HEK293 (cell line): Measurements from ENCODE around the gene BTG2.

Source experiments
- CTCF ChIA-PET: fragments of 350-600 bp; formaldehyde crosslinking; extraction: SDS; loops from one replicate; lab custom pipeline; 2021; ENCODE audit warnings: antibody characterized with exemption; lab: Yijun Ruan, JAX
- POLR2A ChIA-PET: fragments of 300-600 bp; formaldehyde crosslinking; extraction: SDS; loops from one replicate; lab custom pipeline; 2020; ENCODE audit warnings: antibody characterized with exemption, inconsistent platforms; lab: Yijun Ruan, JAX
- H3K27ac ChIP-seq: fragments of 200-500 bp; sonication (Bioruptor generic); 2 replicates; pipeline ENCODE4 v1.5.1; 2014; ENCODE audit warnings: low read depth, low read length, control low read depth, inconsistent platforms; ENCODE audit errors: extremely low read depth
- H3K36me3 ChIP-seq, 2 experiments: fragments of 200-500 bp in 1 of 2; sonication (Bioruptor generic) in 1 of 2; 1 replicate in 1 of 2; 2 replicates in 1 of 2; pipeline ENCODE4 v1.5.1; 2014 to 2017; ENCODE audit warnings: inconsistent platforms in 2 of 2, low read length in 2 of 2; ENCODE audit not compliant: control insufficient read depth in 2 of 2, insufficient read depth in 1 of 2
- H3K4me1 ChIP-seq: fragments of 200-500 bp; sonication (Bioruptor generic); 2 replicates; pipeline ENCODE4 v1.5.1; 2014; ENCODE audit warnings: mild to moderate bottlenecking, low read length, inconsistent platforms; ENCODE audit not compliant: control insufficient read depth, insufficient read depth
- H3K4me3 ChIP-seq: 2 replicates; pipeline ENCODE4 v1.5.1; 2011; ENCODE audit warnings: low read depth, mild to moderate bottlenecking, control low read depth, low read length, moderate library complexity
- H3K9me3 ChIP-seq: fragments of 200-500 bp; sonication (Bioruptor generic); 2 replicates; pipeline ENCODE4 v1.5.1; 2014; ENCODE audit warnings: low read depth, low read length, inconsistent platforms; ENCODE audit not compliant: control insufficient read depth, insufficient read depth
- BCL11A ChIP-seq: fragments of 450-650 bp; formaldehyde crosslinking; IDR thresholded peaks from 2 replicates; pipeline ENCODE4 v1.5.1; 2016; ENCODE audit warnings: low read depth, missing biosample characterization, missing genetic modification characterization
- GLI2 ChIP-seq: fragments of 450-650 bp; formaldehyde crosslinking; IDR thresholded peaks from 2 replicates; pipeline ENCODE4; 2017; ENCODE audit warnings: missing biosample characterization, missing genetic modification characterization, low read depth, borderline replicate concordance
- OVOL3 ChIP-seq: fragments of 450-650 bp; formaldehyde crosslinking; IDR thresholded peaks from 2 replicates; pipeline ENCODE4 v1.5.1; 2016; ENCODE audit warnings: missing biosample characterization, missing genetic modification characterization
- SALL2 ChIP-seq: fragments of 450-650 bp; formaldehyde crosslinking; IDR thresholded peaks from 2 replicates; pipeline ENCODE4 v1.5.0; 2017; ENCODE audit warnings: missing biosample characterization, mild to moderate bottlenecking, missing genetic modification characterization, borderline replicate concordance
- SCRT1 ChIP-seq: fragments of 450-650 bp; formaldehyde crosslinking; IDR thresholded peaks from 2 replicates; pipeline ENCODE4 v1.5.1; 2016; ENCODE audit warnings: missing biosample characterization, missing genetic modification characterization, borderline replicate concordance
- ZBTB20 ChIP-seq: fragments of 450-650 bp; formaldehyde crosslinking; IDR thresholded peaks from 2 replicates; pipeline ENCODE4 v1.5.1; 2016; ENCODE audit warnings: missing biosample characterization, missing genetic modification characterization
- ZBTB44 ChIP-seq: fragments of 450-650 bp; IDR thresholded peaks from 2 replicates; pipeline ENCODE4 v1.5.1; 2018; ENCODE audit warnings: missing biosample characterization, mild to moderate bottlenecking, missing genetic modification characterization
- ZIC2 ChIP-seq: fragments of 450-650 bp; formaldehyde crosslinking; IDR thresholded peaks from 2 replicates; pipeline ENCODE4 v1.5.1; 2016; ENCODE audit warnings: missing biosample characterization, missing genetic modification characterization
- ZNF26 ChIP-seq: fragments of 450-650 bp; formaldehyde crosslinking; IDR thresholded peaks from 2 replicates; pipeline ENCODE4 v1.5.1; 2016; ENCODE audit warnings: missing biosample characterization, missing genetic modification characterization
- ZNF350 ChIP-seq: fragments of 450-650 bp; formaldehyde crosslinking; IDR thresholded peaks from 2 replicates; pipeline ENCODE4 v1.5.0; 2017; ENCODE audit warnings: missing biosample characterization, mild to moderate bottlenecking, missing genetic modification characterization
- ZNF580 ChIP-seq: fragments of 450-650 bp; formaldehyde crosslinking; IDR thresholded peaks from 2 replicates; pipeline ENCODE4 v1.5.1; 2016; ENCODE audit warnings: missing biosample characterization, missing genetic modification characterization
- ZNF639 ChIP-seq: fragments of 450-650 bp; formaldehyde crosslinking; IDR thresholded peaks from 2 replicates; pipeline ENCODE4 v1.5.1; 2016; ENCODE audit warnings: missing biosample characterization, missing genetic modification characterization
- ZSCAN16 ChIP-seq: fragments of 450-650 bp; formaldehyde crosslinking; IDR thresholded peaks from 2 replicates; pipeline ENCODE4 v1.5.1; 2016; ENCODE audit warnings: missing biosample characterization, missing genetic modification characterization
- ZSCAN5A ChIP-seq: fragments of 450-650 bp; formaldehyde crosslinking; IDR thresholded peaks from 2 replicates; pipeline ENCODE4 v1.5.1; 2016; ENCODE audit warnings: missing biosample characterization, missing genetic modification characterization
- TF ChIP-seq, protein P1 (sequence below): fragments of 450-650 bp; formaldehyde crosslinking; IDR thresholded peaks from 2 replicates; pipeline ENCODE4 v1.5.1; 2017; ENCODE audit warnings: missing biosample characterization, mild to moderate bottlenecking, missing genetic modification characterization, moderate library complexity
- TF ChIP-seq, protein P2 (sequence below): fragments of 450-650 bp; formaldehyde crosslinking; conservative IDR thresholded peaks from 2 replicates; pipeline ENCODE4 v1.5.1; 2016; ENCODE audit warnings: low read depth, missing biosample characterization, missing genetic modification characterization
- TF ChIP-seq, protein P3 (sequence below): fragments of 450-650 bp; formaldehyde crosslinking; IDR thresholded peaks from 2 replicates; pipeline ENCODE4 v1.5.1; 2016; ENCODE audit warnings: missing biosample characterization, missing genetic modification characterization

BTG2 gene

GRCh38 chr1:203349166-203349565, 43.8 kb downstream of the BTG2 start (continued):
- no peak for TF ChIP-seq ZNF26 (tag by site-specific recombination)
- no peak for TF ChIP-seq ZSCAN16 (tag by site-specific recombination)
- TF ChIP-seq ZBTB20, result no peak

DNA sequence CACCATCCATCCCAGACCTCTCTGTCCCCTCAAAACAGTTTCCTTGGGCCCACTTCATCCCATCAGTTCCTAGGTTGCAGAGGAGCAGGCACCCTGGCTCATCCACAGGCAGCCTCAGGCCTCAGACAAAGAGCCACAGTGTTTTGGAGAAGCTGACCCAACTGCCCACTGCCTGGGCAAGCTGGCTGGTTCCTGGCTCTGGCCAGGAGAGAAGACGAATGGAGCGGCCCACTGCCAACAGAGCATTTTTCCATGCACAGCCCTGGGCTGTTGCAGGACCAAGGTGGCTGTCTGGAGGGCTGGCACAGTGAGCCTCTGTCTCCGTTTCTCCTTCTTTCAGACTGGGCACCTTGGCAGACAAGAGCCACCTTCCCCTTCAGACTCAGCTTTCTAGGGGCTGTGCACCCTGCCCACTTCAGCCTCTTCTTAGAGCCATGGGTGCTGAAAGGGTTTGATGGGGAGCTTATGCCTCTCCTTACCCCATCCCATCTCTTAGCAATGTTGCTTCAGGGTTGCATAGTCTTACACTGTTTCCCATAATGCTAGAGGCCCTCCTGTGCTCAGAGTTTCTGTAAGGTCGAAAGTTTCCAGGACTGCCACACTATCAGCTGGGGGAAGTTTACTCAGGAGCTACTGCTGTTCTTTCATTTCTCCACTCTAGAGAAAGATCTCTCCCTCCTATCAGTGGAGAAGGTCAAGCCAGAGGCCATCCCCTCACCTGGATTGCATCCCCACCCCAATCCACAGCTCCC, 44.6 kb downstream of the BTG2 start:
- no peaks in the 10 kb centered on the region for H3K9me3 ChIP-seq
- no peak overlapping the region for H3K27ac ChIP-seq
- POLR2A ChIA-PET, result no interaction called here
- H3K4me1 ChIP-seq, result no peaks in the 10 kb centered on the region
- H3K36me3 ChIP-seq, result no peaks in the 10 kb centered on the region
- CTCF ChIA-PET, result interaction anchor here (0.7 to 1.8 kb wide), 4 partner anchors 11 to 302 kb away, joined by 3 to 6 read pairs (median 4); no protein-coding TSS in a partner anchor
- no peak overlapping the region for H3K4me3 ChIP-seq
- no peak for TF ChIP-seq SALL2 (tag by site-specific recombination)
- TF ChIP-seq SCRT1 (tag by site-specific recombination), result no peak
- no peak for TF ChIP-seq ZSCAN5A (tag by site-specific recombination)
- no peak for TF ChIP-seq ZNF580 (tag by site-specific recombination)
- no peak for TF ChIP-seq ZNF350 (tag by site-specific recombination)
- TF ChIP-seq ZNF639 (tag by site-specific recombination), result no peak
- TF ChIP-seq, protein P1, sequence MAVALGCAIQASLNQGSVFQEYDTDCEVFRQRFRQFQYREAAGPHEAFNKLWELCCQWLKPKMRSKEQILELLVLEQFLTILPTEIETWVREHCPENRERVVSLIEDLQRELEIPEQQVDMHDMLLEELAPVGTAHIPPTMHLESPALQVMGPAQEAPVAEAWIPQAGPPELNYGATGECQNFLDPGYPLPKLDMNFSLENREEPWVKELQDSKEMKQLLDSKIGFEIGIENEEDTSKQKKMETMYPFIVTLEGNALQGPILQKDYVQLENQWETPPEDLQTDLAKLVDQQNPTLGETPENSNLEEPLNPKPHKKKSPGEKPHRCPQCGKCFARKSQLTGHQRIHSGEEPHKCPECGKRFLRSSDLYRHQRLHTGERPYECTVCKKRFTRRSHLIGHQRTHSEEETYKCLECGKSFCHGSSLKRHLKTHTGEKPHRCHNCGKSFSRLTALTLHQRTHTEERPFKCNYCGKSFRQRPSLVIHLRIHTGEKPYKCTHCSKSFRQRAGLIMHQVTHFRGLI (tag by site-specific recombination), result no peak
- TF ChIP-seq ZBTB44 (tag by site-specific recombination), result no peak
- TF ChIP-seq GLI2, result no peak
- TF ChIP-seq BCL11A (tag by site-specific recombination), result no peak
- TF ChIP-seq, protein P2, sequence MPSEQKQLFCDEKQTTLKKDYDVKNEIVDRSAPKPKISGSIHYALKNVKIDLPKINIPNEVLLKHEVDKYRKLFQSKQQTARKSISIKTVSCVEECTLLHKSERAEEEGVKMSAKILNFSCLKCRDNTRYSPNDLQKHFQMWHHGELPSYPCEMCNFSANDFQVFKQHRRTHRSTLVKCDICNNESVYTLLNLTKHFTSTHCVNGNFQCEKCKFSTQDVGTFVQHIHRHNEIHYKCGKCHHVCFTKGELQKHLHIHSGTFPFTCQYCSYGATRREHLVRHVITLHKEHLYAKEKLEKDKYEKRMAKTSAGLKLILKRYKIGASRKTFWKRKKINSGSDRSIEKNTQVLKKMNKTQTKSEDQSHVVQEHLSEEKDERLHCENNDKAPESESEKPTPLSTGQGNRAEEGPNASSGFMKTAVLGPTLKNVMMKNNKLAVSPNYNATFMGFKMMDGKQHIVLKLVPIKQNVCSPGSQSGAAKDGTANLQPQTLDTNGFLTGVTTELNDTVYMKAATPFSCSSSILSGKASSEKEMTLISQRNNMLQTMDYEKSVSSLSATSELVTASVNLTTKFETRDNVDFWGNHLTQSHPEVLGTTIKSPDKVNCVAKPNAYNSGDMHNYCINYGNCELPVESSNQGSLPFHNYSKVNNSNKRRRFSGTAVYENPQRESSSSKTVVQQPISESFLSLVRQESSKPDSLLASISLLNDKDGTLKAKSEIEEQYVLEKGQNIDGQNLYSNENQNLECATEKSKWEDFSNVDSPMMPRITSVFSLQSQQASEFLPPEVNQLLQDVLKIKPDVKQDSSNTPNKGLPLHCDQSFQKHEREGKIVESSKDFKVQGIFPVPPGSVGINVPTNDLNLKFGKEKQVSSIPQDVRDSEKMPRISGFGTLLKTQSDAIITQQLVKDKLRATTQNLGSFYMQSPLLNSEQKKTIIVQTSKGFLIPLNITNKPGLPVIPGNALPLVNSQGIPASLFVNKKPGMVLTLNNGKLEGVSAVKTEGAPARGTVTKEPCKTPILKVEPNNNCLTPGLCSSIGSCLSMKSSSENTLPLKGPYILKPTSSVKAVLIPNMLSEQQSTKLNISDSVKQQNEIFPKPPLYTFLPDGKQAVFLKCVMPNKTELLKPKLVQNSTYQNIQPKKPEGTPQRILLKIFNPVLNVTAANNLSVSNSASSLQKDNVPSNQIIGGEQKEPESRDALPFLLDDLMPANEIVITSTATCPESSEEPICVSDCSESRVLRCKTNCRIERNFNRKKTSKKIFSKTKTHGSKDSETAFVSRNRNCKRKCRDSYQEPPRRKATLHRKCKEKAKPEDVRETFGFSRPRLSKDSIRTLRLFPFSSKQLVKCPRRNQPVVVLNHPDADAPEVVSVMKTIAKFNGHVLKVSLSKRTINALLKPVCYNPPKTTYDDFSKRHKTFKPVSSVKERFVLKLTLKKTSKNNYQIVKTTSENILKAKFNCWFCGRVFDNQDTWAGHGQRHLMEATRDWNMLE (tag by site-specific recombination), result no peak
- TF ChIP-seq ZIC2 (tag by site-specific recombination), result no peak
- TF ChIP-seq, protein P3, sequence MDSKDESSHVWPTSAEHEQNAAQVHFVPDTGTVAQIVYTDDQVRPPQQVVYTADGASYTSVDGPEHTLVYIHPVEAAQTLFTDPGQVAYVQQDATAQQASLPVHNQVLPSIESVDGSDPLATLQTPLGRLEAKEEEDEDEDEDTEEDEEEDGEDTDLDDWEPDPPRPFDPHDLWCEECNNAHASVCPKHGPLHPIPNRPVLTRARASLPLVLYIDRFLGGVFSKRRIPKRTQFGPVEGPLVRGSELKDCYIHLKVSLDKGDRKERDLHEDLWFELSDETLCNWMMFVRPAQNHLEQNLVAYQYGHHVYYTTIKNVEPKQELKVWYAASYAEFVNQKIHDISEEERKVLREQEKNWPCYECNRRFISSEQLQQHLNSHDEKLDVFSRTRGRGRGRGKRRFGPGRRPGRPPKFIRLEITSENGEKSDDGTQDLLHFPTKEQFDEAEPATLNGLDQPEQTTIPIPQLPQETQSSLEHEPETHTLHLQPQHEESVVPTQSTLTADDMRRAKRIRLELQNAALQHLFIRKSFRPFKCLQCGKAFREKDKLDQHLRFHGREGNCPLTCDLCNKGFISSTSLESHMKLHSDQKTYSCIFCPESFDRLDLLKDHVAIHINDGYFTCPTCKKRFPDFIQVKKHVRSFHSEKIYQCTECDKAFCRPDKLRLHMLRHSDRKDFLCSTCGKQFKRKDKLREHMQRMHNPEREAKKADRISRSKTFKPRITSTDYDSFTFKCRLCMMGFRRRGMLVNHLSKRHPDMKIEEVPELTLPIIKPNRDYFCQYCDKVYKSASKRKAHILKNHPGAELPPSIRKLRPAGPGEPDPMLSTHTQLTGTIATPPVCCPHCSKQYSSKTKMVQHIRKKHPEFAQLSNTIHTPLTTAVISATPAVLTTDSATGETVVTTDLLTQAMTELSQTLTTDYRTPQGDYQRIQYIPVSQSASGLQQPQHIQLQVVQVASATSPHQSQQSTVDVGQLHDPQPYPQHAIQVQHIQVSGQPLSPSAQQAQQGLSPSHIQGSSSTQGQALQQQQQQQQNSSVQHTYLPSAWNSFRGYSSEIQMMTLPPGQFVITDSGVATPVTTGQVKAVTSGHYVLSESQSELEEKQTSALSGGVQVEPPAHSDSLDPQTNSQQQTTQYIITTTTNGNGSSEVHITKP, result no peak
- no peak for TF ChIP-seq OVOL3 (tag by site-specific recombination)
